K562 (cell line): Measurements from ENCODE around the gene RNF11. TPM values are rescaled to one million over a fixed set of nuclear protein-coding genes. Genes with fewer than 3 reads are reported as not detected.
A peak's percentile ranks its signal among the peaks of the same experiment; 100 is the strongest.

Source experiments
- E2F3 ChIP-seq: fragments of 250-450 bp; sonication (Bioruptor Pico); IDR thresholded peaks from 2 replicates; pipeline ENCODE4 v1.4.0; 2020; ENCODE audit warnings: mild to moderate bottlenecking
- FOS ChIP-seq: IDR thresholded peaks from 3 replicates; pipeline ENCODE4 v1.6.1; 2011; ENCODE audit not compliant: insufficient read length; ENCODE audit errors: extremely low read depth
- FOSL1 ChIP-seq: fragments of 200-800 bp; sonication (Bioruptor generic); conservative IDR thresholded peaks from 2 replicates; pipeline ENCODE4 v1.6.1; 2016; ENCODE audit warnings: missing genetic modification characterization, missing compliant biosample characterization
- KAT7 ChIP-seq: sonication (generic); formaldehyde crosslinking; IDR thresholded peaks from 2 replicates; pipeline ENCODE4 v1.8.0; 2022; ENCODE audit warnings: missing genetic modification reagents, mild to moderate bottlenecking, borderline replicate concordance
- MAFK ChIP-seq: IDR thresholded peaks from 2 replicates; pipeline ENCODE4 v1.6.1; 2011; ENCODE audit warnings: low read length, improper control_type of control experiment
- MTA2 ChIP-seq: fragments of 450-650 bp; IDR thresholded peaks from 2 replicates; pipeline ENCODE4 v1.6.1; 2016; ENCODE audit warnings: low read depth
- SIX5 ChIP-seq, 2 experiments: IDR thresholded peaks; 2 replicates each; pipeline ENCODE4 v1.6.1; 2011; ENCODE audit warnings: low read length in 2 of 2, borderline replicate concordance in 1 of 2, low read depth in 1 of 2, mild to moderate bottlenecking in 1 of 2, moderate library complexity in 1 of 2; ENCODE audit not compliant: insufficient read depth in 1 of 2
- SMAD2 ChIP-seq: fragments of 150-350 bp; IDR thresholded peaks from 2 replicates; pipeline ENCODE4 v1.6.1; 2014; ENCODE audit warnings: low read depth, mild to moderate bottlenecking, low read length
- TOE1 ChIP-seq, 2 experiments: fragments of 450-650 bp in 1 of 2; sonication (generic) in 1 of 2; formaldehyde crosslinking in 1 of 2; IDR thresholded peaks; 2 replicates each; pipeline versions ENCODE4 v1.7.1 to v1.8.0; 2016 to 2022; ENCODE audit warnings: borderline replicate concordance in 2 of 2, mild to moderate bottlenecking in 2 of 2, antibody characterized with exemption in 1 of 2, inconsistent platforms in 1 of 2, low read depth in 1 of 2, missing genetic modification reagents in 1 of 2, moderate library complexity in 1 of 2
- ZNF175 ChIP-seq: fragments of 200-800 bp; sonication (Bioruptor generic); IDR thresholded peaks from 2 replicates; pipeline ENCODE4 v1.6.1; 2016; ENCODE audit warnings: low read depth, mild to moderate bottlenecking, missing genetic modification characterization, missing compliant biosample characterization
- ZNF384 ChIP-seq: IDR thresholded peaks from 2 replicates; pipeline ENCODE4 v1.6.1; 2012; ENCODE audit warnings: low read depth, low read length, improper control_type of control experiment
- ZNF644 ChIP-seq: fragments of 200-800 bp; sonication (Bioruptor generic); IDR thresholded peaks from 2 replicates; pipeline ENCODE4 v1.6.1; 2016; ENCODE audit warnings: low read depth, missing genetic modification characterization, missing compliant biosample characterization
- polyA plus RNA-seq, 8 experiments: library from polyadenylated mRNA; depleted of rRNA in 4 of 8; stranded (reverse) in 5 of 8; unstranded in 3 of 8; fragments of >200 nt; fragmentation: Nextera tagmentation in 2 of 8; fragmentation: Illumina TruSeq in 1 of 8; extraction: Ambion mirVana in 2 of 8; extraction: Trizol in 1 of 8; gene quantifications; 2 replicates each; pipeline versions ENCODE4 v1.2.1 to v1.2.3, GENCODE V29; 2011 to 2014; ENCODE audit warnings: inconsistent platforms in 1 of 8, missing spikeins in 1 of 8
- total RNA-seq, 7 experiments: library from RNA; depleted of rRNA in 6 of 7; stranded (reverse); fragments of >200 nt in 6 of 7; fragmentation: Illumina TruSeq in 2 of 7; extraction: Trizol in 2 of 7; gene quantifications; 2 replicates each; pipeline versions ENCODE4 v1.2.1 to v1.2.3, GENCODE V29; 2011 to 2021; ENCODE audit warnings: low replicate concordance in 1 of 7
- TF ChIP-seq, protein P1 (sequence below): fragments of 450-650 bp; formaldehyde crosslinking; IDR thresholded peaks from 2 replicates; pipeline ENCODE4 v1.4.0; 2020; ENCODE audit warnings: mild to moderate bottlenecking
- TF ChIP-seq, protein P2 (sequence below): fragments of 250-450 bp; sonication (Bioruptor Pico); IDR thresholded peaks from 2 replicates; pipeline ENCODE4 v1.8.0; 2022; ENCODE audit warnings: moderate library complexity, mild to moderate bottlenecking, inconsistent platforms
- TF ChIP-seq, protein P3 (sequence below): sonication (generic); formaldehyde crosslinking; IDR thresholded peaks from 2 replicates; pipeline ENCODE4 v1.8.1; 2023; ENCODE audit warnings: missing genetic modification reagents, mild to moderate bottlenecking, borderline replicate concordance
- TF ChIP-seq, protein P4 (sequence below): fragments of 250-450 bp; sonication (Bioruptor Pico); IDR thresholded peaks from 2 replicates; pipeline ENCODE4 v1.4.0; 2020; ENCODE audit warnings: mild to moderate bottlenecking, moderate library complexity

Gene RNF11
- total and polyA plus RNA-seq, 9 of the 15 experiments (the other 6 are each of a cell fraction or from before 2014, with no cell fraction given) = 5.7 to 34.3 (median 23.1) TPM

GRCh38 chr1:51284487-51284954, 48.4 kb downstream of the RNF11 start (continued):
- TF ChIP-seq SIX5 (IDR thresholded peaks at IDR 0.05; ENCODE audit: borderline replicate concordance in 1 of 2, insufficient read depth in 1 of 2, low read depth in 1 of 2, low read length in 2 of 2) (no peak), KAT7 (no peak), ZNF384 (0 out of 2 replicates have a peak, but pooled peaks have one; percentile 50), SMAD2 (no peak), MTA2 (peak; percentile 97), ZNF644 (peak; percentile 85; the same call in 1 of the 2 replicates), MAFK (0 out of 2 replicates have a peak, but pooled peaks have one; percentile 24), E2F3 (CRISPR knock-in tag) (no peak), FOS (no peak), ZNF175 (CRISPR knock-in tag) (peak; percentile 90), FOSL1 (tag) (peak; percentile 78), TOE1 (IDR thresholded peaks at IDR 0.05; ENCODE audit: borderline replicate concordance) (no peak), TOE1 (CRISPR knock-in tag; IDR thresholded peaks at IDR 0.05; ENCODE audit: borderline replicate concordance, low read depth) (no peak)
- TF ChIP-seq, protein P1, sequence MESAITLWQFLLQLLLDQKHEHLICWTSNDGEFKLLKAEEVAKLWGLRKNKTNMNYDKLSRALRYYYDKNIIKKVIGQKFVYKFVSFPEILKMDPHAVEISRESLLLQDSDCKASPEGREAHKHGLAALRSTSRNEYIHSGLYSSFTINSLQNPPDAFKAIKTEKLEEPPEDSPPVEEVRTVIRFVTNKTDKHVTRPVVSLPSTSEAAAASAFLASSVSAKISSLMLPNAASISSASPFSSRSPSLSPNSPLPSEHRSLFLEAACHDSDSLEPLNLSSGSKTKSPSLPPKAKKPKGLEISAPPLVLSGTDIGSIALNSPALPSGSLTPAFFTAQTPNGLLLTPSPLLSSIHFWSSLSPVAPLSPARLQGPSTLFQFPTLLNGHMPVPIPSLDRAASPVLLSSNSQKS (CRISPR knock-in tag) = no peak
- TF ChIP-seq, protein P2, sequence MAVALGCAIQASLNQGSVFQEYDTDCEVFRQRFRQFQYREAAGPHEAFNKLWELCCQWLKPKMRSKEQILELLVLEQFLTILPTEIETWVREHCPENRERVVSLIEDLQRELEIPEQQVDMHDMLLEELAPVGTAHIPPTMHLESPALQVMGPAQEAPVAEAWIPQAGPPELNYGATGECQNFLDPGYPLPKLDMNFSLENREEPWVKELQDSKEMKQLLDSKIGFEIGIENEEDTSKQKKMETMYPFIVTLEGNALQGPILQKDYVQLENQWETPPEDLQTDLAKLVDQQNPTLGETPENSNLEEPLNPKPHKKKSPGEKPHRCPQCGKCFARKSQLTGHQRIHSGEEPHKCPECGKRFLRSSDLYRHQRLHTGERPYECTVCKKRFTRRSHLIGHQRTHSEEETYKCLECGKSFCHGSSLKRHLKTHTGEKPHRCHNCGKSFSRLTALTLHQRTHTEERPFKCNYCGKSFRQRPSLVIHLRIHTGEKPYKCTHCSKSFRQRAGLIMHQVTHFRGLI = no peak
- TF ChIP-seq, protein P3, sequence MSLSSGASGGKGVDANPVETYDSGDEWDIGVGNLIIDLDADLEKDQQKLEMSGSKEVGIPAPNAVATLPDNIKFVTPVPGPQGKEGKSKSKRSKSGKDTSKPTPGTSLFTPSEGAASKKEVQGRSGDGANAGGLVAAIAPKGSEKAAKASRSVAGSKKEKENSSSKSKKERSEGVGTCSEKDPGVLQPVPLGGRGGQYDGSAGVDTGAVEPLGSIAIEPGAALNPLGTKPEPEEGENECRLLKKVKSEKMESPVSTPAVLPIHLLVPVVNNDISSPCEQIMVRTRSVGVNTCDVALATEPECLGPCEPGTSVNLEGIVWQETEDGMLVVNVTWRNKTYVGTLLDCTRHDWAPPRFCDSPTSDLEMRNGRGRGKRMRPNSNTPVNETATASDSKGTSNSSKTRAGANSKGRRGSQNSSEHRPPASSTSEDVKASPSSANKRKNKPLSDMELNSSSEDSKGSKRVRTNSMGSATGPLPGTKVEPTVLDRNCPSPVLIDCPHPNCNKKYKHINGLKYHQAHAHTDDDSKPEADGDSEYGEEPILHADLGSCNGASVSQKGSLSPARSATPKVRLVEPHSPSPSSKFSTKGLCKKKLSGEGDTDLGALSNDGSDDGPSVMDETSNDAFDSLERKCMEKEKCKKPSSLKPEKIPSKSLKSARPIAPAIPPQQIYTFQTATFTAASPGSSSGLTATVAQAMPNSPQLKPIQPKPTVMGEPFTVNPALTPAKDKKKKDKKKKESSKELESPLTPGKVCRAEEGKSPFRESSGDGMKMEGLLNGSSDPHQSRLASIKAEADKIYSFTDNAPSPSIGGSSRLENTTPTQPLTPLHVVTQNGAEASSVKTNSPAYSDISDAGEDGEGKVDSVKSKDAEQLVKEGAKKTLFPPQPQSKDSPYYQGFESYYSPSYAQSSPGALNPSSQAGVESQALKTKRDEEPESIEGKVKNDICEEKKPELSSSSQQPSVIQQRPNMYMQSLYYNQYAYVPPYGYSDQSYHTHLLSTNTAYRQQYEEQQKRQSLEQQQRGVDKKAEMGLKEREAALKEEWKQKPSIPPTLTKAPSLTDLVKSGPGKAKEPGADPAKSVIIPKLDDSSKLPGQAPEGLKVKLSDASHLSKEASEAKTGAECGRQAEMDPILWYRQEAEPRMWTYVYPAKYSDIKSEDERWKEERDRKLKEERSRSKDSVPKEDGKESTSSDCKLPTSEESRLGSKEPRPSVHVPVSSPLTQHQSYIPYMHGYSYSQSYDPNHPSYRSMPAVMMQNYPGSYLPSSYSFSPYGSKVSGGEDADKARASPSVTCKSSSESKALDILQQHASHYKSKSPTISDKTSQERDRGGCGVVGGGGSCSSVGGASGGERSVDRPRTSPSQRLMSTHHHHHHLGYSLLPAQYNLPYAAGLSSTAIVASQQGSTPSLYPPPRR = no peak
- TF ChIP-seq, protein P4, sequence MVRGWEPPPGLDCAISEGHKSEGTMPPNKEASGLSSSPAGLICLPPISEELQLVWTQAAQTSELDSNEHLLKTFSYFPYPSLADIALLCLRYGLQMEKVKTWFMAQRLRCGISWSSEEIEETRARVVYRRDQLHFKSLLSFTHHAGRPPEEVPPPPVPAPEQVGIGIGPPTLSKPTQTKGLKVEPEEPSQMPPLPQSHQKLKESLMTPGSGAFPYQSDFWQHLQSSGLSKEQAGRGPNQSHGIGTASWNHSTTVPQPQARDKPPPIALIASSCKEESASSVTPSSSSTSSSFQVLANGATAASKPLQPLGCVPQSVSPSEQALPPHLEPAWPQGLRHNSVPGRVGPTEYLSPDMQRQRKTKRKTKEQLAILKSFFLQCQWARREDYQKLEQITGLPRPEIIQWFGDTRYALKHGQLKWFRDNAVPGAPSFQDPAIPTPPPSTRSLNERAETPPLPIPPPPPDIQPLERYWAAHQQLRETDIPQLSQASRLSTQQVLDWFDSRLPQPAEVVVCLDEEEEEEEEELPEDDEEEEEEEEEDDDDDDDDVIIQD (CRISPR knock-in tag) = no peak
